ENCODE data around the gene C2CD5.
"Not testable (repeated sequence)": the region's sequence is repeated elsewhere in the genome, so short reads cannot be mapped to it uniquely, and the experiment has no call there.

The C2CD5 gene

GRCh38 chr12:22477166-22477893, 67.0 kb downstream of the C2CD5 start:
- no peak for DNase-seq

DNA sequence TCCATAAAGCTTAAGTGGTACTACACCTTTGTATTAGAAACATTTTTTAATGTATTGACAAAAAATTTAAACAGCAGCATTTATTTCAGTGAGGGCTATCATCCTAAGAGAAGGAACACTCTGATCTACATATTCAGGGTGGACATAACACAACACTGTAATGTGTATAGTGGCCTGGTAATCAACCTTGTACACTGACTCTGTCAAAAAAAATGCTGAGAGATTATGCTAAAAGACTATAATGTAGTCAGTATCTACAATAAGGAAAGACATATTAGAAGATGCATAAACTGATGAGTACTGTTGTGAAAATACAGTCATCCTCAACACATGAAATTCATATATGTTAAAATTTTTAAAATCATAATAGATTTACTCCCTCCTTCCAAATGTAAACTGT, 68.2 kb downstream of the C2CD5 start:
- DNase-seq, result no peak

GRCh38 chr12:22474970-22475720, 69.2 kb downstream of the C2CD5 start:
- DNase-seq, result no peak

- DNase-seq, result no peak
Measured at GRCh38 chr12:22473212-22473611, 71.1 kb downstream of the C2CD5 start.

- no peak for DNase-seq
Measured at GRCh38 chr12:22467190-22467589, 77.2 kb downstream of the C2CD5 start.

- no peak for DNase-seq
Measured at GRCh38 chr12:22463306-22463705, 81.0 kb downstream of the C2CD5 start.

GRCh38 chr12:22461786-22462185, 82.6 kb downstream of the C2CD5 start:
- DNase-seq, result no peak

DNA sequence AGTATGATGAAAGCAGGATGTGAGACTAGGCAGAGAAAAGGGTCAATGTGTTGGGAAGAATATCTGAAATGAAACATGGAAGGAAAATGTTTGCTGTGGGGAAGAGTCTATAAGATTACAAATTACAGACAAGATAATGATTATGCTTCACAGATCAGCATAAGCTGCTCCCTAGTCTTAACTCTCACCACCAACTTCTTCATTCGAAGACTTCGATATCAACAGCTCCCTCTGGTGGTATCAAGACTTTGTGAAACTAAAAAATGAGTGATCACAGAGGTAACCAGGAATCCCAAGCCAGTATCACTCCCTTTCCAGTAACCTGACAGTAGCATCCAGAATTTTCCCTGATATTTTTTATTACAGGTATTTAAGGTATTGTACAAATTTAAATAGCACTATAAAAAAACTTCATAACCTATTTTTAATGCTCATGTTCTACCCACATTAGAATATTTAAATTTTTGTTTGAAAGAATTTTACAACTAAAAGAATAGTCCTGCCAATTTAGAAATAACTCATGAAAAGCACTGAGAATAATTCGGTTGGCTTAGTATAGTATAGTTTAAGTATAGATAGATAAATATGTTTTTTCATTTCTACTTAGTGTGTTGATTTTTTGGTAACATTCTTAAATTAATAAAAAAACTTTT, 84.4 kb downstream of the C2CD5 start:
- no peak for DNase-seq

GRCh38 chr12:22458298-22458937, 85.9 kb downstream of the C2CD5 start:
- DNase-seq, result no peak

- DNase-seq, result no peak
Measured at GRCh38 chr12:22457085-22457484, 87.3 kb downstream of the C2CD5 start.

DNA sequence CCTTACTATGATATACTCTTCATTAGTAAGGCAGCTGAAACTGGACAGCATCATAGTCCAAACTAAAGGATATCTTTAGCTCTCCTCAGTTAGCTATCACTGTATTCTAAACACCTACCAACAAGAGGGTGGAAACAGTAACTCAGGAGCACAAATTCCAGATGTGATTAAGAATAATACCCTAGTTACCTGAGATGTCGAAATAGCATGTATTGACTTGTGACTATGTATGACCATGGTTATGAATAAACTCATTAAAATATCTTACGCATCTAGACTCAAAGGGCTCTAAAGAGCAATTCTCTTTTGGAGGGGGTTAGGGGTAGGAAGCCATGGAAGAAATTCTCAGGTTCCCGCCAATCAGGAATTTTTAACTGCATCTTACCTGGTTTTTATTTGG, 90.8 kb downstream of the C2CD5 start:
- no peak for DNase-seq

DNA sequence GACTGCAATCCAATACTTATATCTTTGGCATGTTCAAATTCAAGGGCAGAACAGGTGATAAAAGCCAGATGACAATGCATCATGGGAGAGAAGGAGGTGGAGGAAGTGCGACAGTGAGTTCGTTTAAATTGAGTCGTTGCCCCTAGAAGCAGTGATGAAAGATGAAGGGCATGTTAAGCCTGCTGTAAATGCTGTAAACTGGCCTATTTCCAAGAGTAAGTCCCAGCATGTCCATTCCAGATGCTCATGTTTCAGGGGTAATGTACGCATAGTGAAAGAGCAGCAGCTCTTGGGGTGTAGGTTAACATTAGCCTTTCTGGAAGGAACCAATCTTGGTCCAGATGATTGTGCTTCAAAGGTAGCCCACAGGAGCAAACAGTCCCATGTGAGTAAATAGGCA, 97.1 kb downstream of the C2CD5 start:
- no peak for DNase-seq

DNA sequence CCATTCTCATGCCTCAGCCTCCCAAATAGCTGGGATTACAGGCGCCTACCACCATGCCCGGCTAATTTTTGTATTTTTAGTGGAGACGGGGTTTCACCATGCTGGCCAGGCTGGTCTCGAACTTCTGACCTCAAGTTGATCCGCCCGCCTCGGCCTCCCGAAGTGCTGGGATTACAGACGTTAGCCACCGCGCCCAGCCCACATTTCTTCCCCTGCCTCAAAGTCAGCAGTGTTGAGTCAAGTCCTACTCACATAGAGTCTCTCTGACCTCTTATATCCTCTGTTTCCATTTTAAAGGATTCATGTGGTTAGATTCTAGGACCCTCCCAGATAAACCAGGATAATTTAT, 100.1 kb downstream of the C2CD5 start:
- not testable (repeated sequence) for DNase-seq

GRCh38 chr12:22443379-22444316, 100.7 kb downstream of the C2CD5 start:
- peak; percentile 9 for DNase-seq

GRCh38 chr12:22437031-22437806, 107.1 kb downstream of the C2CD5 start:
- no peak for DNase-seq

DNA sequence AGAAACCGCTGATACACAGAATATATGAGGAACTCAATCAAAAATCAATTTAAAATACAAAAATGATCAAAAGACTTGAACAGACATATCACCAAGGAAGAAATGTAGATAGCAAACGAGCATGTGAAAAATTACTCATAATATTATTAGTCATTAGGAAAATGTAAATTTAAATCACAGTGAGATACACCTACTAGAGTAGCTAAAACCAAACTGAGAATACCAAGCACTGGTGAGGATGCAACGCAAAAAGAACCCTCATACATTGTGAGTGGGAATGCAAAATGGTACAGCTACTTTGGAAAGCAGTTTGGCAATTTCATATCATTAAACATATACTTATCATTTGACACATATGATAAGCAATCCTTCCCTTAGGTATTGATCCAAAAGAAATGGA, 108.8 kb downstream of the C2CD5 start:
- DNase-seq, result no peak

GRCh38 chr12:22431693-22432251, 112.6 kb downstream of the C2CD5 start:
- DNase-seq, result no peak

DNA sequence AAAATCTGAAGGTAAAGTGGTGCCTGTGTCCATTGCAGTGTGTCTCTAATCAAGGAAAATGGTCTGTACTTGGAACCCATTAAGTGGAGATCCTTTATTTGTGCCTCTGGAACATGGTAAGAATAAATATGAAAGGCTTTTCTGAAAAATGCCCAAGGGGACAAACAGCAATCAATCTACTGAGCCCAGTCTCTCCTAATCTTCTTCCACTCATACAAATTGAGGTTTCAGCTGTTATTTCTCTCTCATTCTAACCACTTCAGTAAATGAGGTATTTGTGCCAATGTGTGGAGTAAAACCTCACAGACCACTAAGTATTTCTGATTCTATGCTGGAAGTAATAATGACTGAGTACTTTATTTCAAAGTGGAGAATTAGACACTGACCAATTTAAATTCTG, 127.5 kb downstream of the C2CD5 start:
- DNase-seq, result no peak

DNA sequence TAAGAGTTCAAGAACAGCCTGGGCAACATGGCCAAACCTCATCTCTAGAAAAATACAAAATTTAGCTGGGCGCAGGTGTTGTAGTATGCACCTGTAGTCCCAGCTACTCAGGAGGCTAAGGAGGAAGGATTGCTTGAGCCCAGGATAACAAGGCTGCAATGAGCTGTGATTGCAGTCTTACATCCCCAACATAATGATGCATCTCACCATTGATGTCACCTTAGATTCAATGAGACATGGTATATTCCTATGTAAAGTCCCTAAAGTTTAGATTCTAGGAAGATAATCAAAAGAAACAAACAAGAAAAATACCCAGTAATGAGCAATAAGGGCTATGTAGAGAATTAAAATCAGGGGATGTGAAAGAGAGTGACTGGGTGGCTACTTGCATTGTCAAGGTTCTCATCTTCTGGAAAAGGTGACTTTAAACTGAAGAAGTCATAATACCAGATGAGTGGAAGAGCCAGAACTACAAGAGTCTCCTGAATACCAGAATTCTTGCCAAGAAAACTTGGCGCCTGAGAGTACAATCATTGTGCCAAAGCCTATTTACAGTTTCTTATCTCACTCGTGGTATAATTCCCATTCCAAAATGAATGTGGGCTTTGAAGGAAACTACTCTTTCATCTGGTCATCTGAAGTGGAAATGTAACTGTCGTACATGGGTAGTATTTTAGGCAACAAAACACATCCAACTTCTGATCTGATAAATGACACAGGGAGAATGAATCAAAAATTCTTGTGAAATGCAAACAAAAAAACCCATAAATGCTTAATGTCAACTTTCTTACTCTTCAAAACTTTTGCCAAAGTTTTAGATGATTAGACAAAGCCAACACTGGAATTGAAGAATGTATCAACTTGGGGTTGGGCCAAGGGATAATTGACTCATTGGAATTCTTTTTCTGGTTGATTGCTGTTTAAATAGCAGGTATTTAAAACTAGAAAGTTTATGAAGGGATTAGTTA, 128.7 kb downstream of the C2CD5 start:
- no peak for DNase-seq

GRCh38 chr12:22414742-22415141, 129.6 kb downstream of the C2CD5 start:
- DNase-seq, result no peak
